Retina (tissue), 1 donor: ENCODE measurements around the gene CCDC39.
A peak's percentile ranks its signal among the peaks of the same experiment; 100 is the strongest.
"Not testable (repeated sequence)": the region's sequence is repeated elsewhere in the genome, so short reads cannot be mapped to it uniquely, and the experiment has no call there.

Experiments used
- DNase-seq: peaks from one replicate; pipeline ENCODE4 v3.0.0-alpha.2; 2016

Gene CCDC39

DNA sequence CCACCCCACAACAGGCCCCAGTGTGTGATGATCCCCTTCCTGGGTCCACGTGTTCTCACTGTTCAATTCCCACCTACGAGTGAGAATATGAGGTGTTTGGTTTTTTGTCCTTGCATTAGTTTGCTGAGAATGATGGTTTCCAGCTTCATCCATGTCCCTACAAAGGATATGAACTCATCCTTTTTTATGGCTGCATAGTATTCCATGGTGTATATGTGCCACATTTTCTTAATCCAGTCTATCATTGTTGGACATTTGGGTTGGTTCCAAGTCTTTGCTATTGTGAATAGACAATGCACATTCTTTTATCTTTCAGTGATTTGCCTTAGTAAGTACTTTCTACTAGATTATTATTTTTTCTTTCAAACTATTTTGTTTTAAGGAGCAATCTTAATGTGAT lies 60.7 kb downstream of the CCDC39 start:
- not testable (repeated sequence) for DNase-seq

DNA sequence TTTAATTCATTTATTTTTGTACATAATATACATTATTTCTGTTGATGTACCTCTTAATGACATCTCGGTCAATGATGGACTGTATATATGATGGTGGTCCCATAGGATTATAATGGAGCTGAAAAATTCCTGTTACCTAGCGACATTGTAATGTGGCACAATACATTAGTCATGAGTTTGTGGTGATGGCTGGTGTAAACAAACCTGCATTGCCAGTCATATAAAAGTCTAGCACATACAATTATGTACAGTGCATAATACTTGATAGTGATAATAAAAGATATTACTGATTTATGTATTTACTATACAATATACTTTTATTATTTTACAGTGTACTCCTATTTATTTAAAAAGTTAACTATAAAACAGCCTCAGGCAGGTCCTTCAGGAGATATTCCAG lies 62.2 kb downstream of the CCDC39 start:
- no peak for DNase-seq

DNA sequence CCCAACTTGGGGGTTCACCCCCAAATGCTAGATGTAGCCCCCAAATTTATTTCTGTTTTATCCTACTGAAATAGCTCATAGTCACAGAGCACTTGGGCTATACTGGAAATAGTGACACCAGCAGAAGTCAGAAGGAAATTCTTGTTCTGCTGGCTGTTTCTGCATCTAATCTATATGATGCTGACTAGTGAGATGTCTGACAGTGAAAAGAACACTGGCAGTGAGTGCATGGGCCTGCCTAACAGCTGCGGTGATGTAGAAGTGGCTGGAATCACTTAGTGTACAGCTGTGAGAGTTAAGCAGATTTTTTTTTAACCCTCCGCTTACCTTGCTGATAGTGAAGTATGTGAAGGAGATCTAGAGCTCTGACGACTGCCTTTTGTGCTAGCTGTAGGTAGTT lies 63.3 kb downstream of the CCDC39 start:
- DNase-seq = no peak

DNA sequence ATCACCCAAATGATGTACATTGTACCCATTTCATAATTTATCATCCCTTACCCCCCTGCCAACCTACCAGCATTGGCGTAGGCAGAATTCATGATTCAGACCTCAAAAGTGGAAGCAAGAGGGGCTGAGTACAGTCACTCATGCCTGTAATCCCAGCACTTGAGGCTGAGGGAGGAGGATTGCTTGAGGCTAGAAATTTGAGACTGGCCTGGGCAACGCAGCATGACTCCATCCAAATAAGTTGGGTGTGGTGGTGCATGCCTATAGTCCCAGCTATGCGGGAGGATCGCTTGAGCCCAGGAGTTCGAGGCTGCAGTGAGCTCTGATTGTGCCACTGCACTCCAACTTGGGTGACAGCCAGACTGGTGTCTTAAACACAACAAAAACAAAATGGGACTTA lies 66.9 kb downstream of the CCDC39 start:
- no peak for DNase-seq

DNA sequence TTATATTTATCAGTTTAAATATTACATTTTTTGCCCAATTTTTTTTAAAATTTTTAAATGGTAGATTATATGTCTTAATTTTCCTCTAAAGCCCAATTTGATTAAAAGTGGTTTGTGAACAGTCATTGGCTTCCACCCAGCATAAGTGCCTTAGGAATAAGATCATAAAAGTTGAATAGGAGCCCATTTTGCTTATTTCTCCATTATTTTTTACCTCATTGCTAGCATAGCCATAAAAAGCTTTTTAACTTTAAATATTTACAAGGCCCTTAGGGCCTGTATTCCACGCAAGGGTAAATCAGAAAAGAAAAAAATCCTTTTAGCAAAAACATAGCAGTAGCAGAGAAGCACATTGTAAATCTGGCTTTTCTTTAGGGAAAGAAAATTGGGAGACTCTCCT lies 68.3 kb downstream of the CCDC39 start:
- DNase-seq = no peak

DNA sequence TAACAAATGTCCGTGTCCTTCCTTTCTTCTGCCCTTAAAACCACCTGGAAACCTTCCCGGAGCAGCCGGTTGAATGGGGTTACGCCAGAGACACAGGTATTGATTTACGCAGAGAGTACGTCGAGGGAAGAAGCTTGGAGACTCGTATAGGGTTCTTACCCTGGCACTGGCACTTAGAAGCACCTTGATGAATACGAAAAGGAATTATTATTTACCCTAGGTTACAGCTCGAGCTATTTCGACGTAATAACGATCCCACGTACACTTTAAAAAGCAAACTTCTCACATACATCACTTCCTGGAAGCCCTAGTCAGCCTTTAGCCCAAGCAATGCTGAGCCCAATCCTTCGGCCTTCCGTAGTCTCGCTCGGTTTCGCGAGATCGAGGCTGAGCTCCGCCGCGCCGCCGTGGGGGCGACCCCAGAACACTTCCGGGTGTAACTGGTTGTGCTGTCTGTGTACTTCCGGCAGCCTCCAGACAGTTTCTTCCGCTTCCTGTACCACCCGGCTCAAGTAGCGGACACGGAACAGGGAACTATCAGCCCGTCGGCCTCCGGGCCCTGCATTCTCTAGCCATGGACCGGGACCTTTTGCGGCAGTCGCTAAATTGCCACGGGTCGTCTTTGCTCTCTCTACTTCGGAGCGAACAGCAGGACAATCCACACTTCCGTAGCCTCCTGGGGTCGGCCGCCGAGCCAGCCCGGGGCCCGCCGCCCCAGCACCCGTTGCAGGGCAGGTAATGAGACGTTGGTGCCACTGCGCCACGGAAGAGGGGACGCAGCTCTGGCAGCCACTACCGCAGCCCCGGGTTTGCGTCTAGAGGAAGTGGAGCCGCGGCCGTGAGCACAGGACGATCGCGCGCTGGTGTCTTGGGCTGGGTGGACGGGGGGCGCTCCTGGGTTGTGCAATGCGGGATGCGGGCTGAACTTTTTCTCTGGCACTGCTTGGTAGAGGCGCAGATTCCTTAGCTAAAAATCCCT lies 77.3 kb downstream of the CCDC39 start, which contains the start of gene TTC14:
TSS of gene TTC14 (plus strand) at position 476 of the 979 bp plus-strand sequence. CDS start at position 575, 99 bp downstream.
- DNase-seq = peak; percentile 94

DNA sequence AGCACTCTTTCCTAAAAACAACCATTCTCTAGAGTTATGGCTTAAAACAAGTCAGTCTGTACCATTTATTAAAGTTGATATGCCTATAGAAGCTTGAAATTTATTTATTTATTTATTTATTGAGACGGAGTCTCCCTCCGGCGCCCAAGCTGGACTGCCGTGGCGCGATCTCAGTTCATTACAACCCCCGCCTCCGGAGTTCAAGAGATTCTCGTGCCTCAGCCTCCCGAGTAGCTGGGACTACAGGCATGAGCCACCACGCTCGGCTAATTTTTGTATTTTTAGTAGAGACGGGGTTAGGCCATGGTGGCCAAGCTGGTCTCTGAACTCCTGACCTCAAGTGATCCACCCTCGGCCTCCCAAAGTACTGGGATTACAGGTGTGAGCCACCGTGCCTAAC lies 78.8 kb downstream of the CCDC39 start:
- DNase-seq = no peak

DNA sequence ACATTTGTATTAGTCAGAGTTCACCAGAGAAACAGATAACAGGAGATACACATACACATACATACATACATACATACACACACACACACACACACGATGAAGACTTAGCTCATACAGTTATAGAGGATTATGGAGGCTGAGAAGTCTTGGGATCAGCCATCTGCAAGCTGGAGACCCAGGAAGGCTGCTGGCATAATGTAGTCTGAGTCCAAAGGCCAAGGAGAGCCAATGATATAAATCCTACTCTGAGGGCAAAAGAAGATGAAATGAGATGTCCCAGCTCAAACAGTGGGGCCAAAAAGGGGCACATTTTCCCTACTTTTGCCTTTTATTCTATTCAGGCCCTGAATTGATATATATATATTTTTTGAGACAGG lies 83.7 kb downstream of the CCDC39 start:
- no peak for DNase-seq

DNA sequence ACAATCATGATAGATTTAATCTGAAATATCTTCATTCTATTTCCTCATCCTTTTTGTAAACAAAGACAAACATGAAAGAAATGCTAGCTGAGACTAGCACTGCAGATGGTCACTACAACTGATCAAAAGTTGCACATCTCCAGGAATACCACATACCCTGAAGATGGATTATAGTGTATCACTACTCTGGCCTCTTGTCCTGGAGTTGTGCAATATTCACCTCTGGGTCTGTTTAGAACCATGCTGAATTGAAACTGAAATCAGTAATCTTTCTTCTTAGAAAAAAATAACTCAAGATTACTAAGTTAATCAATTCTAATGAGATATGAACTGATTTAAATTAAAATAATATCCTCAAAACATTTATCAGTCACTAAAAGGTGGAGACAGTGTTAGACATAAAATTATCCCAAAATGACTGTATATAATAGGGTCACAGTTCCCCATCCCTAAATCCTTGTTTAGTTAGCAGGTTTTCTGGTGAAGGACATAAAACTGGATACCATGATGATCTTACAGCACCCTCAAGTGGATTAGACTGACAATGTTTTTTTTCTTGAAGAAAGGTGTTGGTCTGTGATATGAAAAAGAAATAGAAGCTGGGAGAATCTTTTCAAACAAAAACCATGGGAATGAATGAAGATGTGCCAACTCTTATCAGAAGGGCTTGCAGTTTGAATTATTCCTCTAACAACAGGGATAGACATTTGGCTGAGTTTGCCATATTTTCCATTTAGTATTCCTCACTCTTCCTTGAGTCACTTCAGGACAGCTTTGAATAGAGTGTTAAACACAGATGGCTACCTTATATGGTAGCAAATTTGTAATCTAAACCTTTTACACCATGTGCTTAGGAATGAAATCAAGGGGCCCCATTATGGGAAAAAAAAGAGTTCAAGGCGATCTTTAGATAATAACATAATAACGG lies 84.4 kb downstream of the CCDC39 start:
- DNase-seq = peak; percentile 44

DNA sequence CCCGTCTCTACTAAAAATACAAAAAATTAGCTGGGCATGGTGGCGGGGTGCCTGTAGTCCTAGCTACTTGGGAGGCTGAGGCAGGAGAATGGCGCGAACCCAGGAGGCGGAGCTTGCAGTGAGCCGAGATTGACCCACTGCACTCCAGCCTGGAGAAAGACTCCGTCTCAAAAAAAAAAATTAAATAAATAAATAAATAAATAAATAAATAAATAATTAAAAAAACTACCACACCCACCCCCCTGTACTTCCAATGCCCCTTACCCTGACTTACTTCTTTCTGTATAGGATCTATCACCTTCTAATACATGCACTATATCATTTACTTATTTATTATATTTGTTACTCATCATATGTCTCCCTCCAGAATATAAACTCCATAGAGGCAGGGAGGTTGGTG lies 85.7 kb downstream of the CCDC39 start:
- DNase-seq = not testable (repeated sequence)

DNA sequence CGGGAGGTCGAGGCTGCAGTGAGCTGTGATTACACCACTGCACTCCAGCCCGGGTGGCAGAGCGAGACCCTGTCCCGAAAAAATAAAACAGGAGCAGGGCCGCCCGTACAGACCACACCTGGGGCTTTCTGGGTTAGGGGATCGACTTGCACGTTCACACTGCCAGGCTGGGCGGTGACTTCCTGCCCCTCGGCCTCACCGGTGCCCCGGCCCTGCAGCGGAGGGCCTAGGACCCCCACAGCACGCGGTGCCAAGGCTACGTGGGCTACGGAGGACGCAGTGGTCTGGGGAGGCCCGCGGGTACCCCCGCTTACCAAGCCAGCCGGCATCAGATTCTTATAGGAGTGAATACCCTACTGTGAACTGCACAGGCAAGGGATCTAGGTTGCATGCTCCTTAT lies 88.9 kb downstream of the CCDC39 start:
- DNase-seq = no peak

DNA sequence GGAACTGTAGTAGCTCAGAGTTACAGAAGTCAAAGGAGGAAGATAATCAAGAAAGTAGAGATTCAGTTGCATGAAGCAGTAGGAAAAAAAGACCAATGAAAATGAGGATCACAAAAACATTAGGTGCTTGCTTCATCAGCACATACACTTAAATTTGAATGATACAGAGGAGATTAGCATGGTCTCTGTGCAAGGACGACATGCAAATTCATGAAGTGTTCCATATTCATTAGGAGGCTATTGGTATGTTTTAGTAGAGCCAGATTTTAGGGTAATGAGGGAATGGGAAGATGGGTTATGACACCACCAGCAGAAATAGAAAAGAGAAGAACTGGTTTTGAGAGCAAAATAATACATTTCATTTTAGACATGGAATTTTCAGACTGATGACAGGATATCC lies 98.4 kb downstream of the CCDC39 start:
- no peak for DNase-seq

DNA sequence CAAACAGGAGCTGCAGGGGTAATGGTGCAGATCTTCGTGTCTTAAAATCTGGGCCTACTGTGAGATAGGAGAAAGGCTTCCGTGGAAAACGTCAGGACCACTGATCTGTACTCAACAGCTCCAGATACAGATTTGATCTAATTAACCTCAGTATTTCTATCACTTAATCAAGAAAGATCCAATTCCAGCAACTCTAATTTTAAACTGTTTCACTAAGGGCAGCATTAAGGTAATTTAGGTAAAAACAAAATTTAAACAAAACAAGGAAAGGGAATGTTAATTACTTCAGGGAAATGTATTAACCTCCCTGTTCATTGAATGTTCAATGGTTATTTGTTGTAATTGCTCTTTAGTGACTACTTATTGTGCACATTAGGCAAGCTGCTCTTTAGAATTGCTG lies 103.7 kb downstream of the CCDC39 start:
- DNase-seq = no peak

DNA sequence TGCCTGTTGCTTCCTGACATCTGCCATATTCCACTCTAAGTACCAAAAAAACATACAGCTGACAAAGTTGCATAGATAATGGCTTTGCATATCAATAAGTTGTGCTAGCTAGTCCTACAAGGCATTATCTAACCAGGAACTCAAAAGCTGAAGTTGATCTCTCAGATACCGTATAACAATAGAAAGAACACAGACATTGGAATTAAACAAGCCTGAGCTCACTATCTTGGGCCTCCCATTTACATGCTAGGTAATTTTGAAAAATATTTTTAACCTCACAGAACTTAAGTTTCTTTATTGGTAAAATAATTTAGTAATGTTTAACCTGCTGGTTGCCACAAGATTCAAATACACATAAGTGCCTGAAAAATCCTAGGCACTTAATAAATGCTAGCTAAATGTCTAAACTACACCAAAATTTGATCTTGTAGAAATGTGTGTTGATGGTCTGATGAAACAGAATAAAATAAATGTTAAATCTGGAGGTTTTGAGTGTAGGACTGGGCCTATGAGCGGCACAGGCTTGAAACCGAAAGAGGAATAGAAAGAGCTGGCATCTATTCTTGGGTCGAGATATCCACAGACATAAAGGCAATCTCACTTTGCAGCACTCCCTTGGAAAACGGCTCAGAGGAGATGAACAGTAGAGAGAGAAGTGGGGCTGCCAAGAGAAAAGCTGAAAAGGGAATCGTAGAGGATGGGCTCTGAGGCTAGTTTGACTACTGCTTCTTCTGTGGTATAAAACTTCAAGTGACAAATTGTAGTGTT lies 107.3 kb downstream of the CCDC39 start:
- DNase-seq = no peak

DNA sequence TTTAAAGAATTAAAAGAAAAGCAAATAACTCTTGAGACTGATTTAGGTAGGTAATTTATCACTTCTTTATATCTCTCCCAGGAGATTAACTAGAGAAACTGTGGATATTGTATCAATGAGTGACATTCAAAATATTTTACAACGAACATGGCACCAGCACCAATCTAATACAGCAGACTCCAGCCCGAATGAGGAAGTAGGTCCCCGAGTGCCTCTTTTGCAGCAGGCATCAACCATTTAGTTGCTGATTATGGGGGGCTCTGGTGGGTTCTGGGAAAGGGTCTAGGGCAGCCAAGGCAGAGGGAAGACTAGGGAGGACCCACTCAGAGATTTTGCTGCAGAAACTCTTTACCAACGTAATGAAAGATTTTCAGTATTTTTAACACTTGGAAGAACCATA lies 109.1 kb downstream of the CCDC39 start:
- DNase-seq = no peak

DNA sequence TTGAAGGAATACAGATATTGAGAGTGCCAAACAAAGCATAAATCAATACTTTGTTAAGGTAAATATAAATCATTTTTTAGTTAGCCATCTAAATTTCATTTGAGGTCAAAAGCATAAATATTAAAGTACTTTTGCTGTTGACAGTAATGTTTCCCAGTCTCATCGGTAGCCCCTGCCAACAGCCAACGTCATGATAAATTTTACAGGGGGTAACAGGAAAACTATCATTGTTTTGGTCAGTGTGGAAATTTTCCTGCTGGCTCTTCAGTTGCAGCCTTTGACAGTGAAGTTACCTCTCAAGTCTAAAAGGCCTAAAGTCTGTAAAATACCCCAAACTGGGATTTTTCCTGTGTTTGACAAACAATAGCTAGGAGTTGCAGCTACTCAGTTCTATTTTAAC lies 114.6 kb downstream of the CCDC39 start:
- no peak for DNase-seq
